Memory B cell (primary cell): ENCODE results near the gene RNASE13.
"Not testable (repeated sequence)": the region's sequence is repeated elsewhere in the genome, so short reads cannot be mapped to it uniquely, and the experiment has no call there.

ENCODE experiments used
- ATAC-seq: fragments of 150-1000 bp; cut with Tn5 transposase; 2 replicates; pipeline ENCODE4 v1.10.0; 2021; ENCODE audit warnings: low read depth, mild to moderate bottlenecking, moderate library complexity
- DNase-seq, 2 donors: peaks; one replicate each; pipeline ENCODE4 v3.0.0; 2022; ENCODE audit warnings: low spot score in 2 of 2
- H3K27ac Mint-ChIP-seq: one replicate; pipeline ENCODE4 v1.8.0; 2022; ENCODE audit warnings: mild to moderate bottlenecking, moderate library complexity, mixed read lengths
- H3K27me3 Mint-ChIP-seq: one replicate; pipeline ENCODE4 v1.8.0; 2022; ENCODE audit warnings: mixed read lengths
- H3K36me3 Mint-ChIP-seq: one replicate; pipeline ENCODE4 v1.8.0; 2022; ENCODE audit warnings: mild to moderate bottlenecking, mixed read lengths
- H3K4me1 Mint-ChIP-seq: one replicate; pipeline ENCODE4 v1.8.0; 2022; ENCODE audit warnings: mixed read lengths
- H3K4me3 Mint-ChIP-seq: one replicate; pipeline ENCODE4 v1.8.0; 2022; ENCODE audit warnings: mild to moderate bottlenecking, moderate library complexity, mixed read lengths
- H3K9me3 Mint-ChIP-seq: one replicate; pipeline ENCODE4 v1.8.0; 2022; ENCODE audit warnings: mixed read lengths

Gene RNASE13

DNA sequence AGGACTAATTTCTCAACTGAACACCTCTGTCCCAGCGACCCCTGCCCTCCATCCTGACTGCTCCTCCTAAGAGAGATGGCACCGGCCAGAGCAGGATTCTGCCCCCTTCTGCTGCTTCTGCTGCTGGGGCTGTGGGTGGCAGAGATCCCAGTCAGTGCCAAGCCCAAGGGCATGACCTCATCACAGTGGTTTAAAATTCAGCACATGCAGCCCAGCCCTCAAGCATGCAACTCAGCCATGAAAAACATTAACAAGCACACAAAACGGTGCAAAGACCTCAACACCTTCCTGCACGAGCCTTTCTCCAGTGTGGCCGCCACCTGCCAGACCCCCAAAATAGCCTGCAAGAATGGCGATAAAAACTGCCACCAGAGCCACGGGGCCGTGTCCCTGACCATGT lies 8.3 kb upstream of the RNASE13 start:
- no peak overlapping the region for H3K27ac Mint-ChIP-seq
- no peaks in the 10 kb centered on the region for H3K9me3 Mint-ChIP-seq
- peaks cover 23% of the 10 kb centered on the region for H3K27me3 Mint-ChIP-seq
- ATAC-seq: no peak
- no peaks in the 10 kb centered on the region for H3K4me1 Mint-ChIP-seq
- no peak for DNase-seq
- H3K4me3 Mint-ChIP-seq: no peak overlapping the region
- H3K36me3 Mint-ChIP-seq: no peaks in the 10 kb centered on the region

DNA sequence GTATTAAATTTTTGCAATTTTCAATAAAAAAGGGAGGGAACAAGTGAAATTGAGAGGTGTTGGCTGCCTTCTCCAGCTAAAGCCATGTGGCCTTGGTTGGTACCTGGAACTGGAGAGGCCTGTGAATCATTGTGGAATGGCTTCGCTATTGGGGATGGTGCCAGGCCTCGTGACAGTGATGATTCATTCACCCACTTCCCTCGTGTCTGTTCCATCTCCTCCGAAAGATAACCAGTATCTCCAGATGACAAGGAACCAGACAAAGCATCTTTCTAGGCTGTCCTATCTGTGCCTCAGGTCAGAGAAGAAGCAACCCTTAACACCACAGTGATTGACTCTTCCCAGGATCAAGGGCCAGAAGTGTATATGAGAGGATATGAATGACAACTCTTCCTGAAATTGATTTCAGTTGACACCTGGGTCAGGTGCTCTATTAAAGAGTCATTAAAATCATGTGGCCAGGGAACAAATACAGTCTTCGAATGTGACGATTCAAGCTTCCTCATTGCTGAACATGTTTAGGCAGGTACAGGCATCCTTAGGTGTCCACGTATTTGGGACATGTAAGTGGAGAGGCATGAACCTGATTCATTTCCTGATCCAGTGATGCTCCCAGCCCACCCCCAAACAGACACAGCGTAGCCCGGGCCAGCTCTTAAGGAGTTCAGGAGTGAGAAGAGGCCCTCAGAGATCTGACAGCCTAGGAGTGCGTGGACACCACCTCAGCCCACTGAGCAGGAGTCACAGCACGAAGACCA lies 7.2 kb upstream of the RNASE13 start, which contains the start of gene RNASE7:
RNASE7 (plus strand) TSS at position 687 of the 758 bp plus-strand sequence. CDS start 631 bp downstream, outside the sequence.
- ATAC-seq: no peak
- no peak within 1 kb of the TSS for H3K4me3 Mint-ChIP-seq
- H3K27ac Mint-ChIP-seq: no peak within 1 kb of the TSS
- no peaks in the 10 kb centered on the region for H3K4me1 Mint-ChIP-seq
- DNase-seq: no peak
- H3K9me3 Mint-ChIP-seq: no peaks in the 10 kb centered on the region
- no peaks in the 10 kb centered on the region for H3K36me3 Mint-ChIP-seq
- peaks cover 25% of the 10 kb centered on the region for H3K27me3 Mint-ChIP-seq

DNA sequence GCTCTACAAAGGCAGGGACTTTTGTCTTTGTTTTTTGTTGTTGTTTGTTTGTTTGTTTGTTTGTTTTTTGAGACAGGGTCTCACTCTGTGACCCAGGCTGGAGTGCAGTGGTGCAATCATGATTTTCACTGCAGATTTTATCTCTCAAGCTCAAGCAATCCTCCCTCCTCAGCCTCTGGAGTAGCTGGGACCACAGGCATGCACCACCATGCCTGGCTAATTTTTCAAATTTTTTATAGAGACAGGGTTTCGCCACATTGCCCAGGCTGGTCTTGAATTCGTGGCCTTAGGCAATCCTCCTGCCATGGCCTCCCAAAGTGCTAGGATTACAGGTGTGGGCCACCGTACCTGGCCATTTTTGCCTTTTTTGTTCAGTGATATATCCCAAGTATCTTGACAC lies 6.3 kb upstream of the RNASE13 start:
- H3K27ac Mint-ChIP-seq, DNase-seq, H3K4me3 Mint-ChIP-seq, H3K9me3 Mint-ChIP-seq, ATAC-seq, H3K4me1 Mint-ChIP-seq, H3K36me3 Mint-ChIP-seq: not testable (repeated sequence)
- H3K27me3 Mint-ChIP-seq: peaks cover 26% of the 10 kb centered on the region

DNA sequence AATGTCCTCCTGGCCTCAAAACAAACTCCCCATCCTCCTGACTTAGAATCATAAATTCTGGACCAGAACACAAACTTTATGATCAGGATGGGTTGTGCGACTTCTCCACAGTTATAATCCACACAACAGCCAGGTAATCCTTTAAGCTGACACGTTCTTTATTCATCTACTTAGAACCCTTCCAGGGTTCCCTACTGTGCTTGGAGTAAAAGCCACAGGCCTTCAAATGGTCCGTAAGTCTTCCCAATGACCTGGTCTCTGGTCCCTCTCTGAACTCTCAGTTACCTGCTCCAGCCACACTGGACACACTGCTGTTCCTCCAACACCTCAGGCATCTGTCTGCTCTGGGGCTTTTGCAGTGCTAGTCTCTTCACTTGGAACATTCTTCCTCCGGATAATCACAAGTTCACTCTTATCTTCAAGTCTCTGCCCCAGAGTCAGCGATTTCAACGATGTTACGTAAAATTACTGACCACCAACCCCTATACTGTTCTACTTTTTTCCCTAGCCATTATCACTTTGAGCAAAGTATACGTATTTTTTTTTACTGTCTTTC lies 5.8 kb upstream of the RNASE13 start:
- Mint-ChIP-seq H3K9me3 (no peaks in the 10 kb centered on the region), H3K27me3 (peaks cover 26% of the 10 kb centered on the region), H3K27ac (no peak overlapping the region), H3K4me1 (no peaks in the 10 kb centered on the region), H3K36me3 (no peaks in the 10 kb centered on the region), H3K4me3 (no peak overlapping the region)
- no peak for ATAC-seq
- no peak for DNase-seq

DNA sequence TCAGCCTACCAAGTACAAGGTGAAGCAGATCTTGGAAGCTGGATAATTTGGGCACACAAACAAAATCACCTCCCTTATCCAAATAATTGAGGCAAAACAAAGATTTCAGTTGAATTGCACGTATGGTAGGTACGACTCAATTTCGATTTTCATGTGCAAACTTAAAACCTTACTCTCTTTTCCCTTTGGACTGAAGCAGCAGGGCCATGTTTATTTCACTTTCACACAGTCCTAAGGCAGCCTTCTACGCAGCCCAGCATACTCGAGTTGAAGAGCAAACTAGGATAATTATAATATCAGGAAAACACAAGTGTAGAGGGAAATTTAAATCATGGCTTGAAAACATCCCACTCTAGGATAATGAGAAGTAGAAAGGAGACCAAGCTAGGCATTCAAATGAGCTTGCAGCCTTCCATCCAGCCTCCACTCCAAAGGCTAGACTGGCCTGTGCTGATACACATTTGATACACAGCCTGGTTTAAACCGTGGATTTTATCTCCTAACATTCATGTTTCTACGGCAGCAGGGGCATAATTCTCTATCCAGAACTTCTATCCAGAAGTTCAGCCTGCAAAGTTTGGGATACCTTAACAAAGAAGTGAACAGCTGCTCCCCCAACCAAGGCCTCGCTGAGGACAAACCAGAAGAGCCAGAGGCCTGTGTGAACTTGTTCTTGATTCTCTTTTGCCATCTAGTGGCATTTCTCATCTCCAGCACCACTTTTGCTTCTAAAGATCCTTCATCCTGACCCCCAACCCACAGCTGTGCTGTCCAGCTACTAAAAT lies 5.2 kb upstream of the RNASE13 start:
- no peak overlapping the region for H3K4me3 Mint-ChIP-seq
- no peak overlapping the region for H3K27ac Mint-ChIP-seq
- DNase-seq: peak in 1 of 2 donors; percentile 13
- no peaks in the 10 kb centered on the region for H3K4me1 Mint-ChIP-seq
- peak; percentile 80 for ATAC-seq
- peaks cover 23% of the 10 kb centered on the region for H3K27me3 Mint-ChIP-seq
- H3K9me3 Mint-ChIP-seq: no peaks in the 10 kb centered on the region
- H3K36me3 Mint-ChIP-seq: no peaks in the 10 kb centered on the region

DNA sequence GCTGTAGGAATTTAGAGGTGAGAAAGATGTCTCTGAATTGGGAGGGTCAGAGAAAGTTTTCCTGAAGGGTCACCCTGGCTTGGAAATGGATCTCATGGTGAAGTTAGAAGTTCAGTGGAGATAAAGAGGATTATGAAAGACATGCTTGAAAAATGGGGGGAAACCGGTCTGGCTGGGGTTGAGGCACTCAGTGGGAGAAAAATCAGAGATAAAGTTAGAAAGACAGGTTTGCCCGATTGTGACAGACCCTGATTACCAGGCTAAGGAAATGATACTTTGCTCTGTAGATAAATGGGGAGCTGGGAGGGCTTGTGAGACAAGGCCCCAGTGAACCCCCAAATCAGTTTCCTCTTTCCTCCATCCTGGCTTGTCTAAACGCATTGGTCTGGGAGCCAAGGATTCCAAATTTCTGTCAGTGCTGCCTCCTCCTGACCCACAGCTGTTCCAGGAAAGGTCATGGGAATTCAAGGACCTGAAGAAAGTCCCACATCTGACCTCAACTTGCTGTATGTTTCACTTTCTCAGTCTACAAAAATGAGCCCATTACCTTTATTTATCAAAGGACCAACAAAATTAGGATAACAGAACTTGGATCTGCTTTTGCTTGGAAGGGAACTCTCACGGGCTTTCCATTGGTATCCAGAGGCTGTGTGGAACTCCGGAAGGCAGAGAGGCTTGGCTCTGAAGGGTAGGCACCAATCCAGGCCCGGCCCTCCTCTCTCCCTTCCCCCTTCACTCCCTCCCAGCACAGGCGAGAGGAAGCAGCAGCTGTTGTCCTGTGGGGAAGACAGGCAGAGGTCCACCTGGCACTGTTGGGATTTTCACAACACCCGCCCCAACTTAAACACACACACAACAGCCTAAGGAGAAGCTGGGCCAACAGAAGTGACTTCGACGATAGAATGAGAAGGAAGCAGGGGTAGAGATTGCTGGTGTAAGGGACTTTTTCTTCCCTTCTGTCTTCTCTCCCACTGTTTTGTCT lies 4.1 kb upstream of the RNASE13 start:
- Mint-ChIP-seq H3K36me3 (no peaks in the 10 kb centered on the region), H3K27ac (no peak overlapping the region), H3K9me3 (no peaks in the 10 kb centered on the region), H3K4me3 (no peak overlapping the region), H3K4me1 (no peaks in the 10 kb centered on the region), H3K27me3 (peaks cover 19% of the 10 kb centered on the region)
- DNase-seq: no peak
- no peak for ATAC-seq

DNA sequence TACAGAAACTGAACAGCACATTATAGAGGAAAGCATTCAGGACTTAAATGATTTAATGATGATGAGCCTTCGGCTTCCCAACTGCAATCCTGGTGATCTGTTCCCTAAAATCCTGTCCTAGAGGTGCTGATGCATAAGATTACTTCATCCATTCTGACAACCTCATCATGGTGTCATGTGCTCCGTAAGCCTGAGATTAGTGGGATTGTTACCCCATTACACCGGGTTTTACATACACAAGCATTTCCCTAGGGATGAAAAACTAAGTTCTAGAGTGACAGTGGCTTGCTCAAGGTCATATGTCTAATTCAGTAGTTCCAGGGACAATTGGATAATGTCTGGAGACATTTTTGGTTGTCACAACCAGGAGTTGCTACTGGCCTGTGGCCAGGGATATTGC lies 2.5 kb upstream of the RNASE13 start:
- Mint-ChIP-seq H3K36me3 (no peaks in the 10 kb centered on the region), H3K9me3 (no peaks in the 10 kb centered on the region), H3K4me1 (no peaks in the 10 kb centered on the region), H3K27me3 (peaks cover 12% of the 10 kb centered on the region), H3K27ac (no peak overlapping the region), H3K4me3 (no peak overlapping the region)
- ATAC-seq: no peak
- DNase-seq: no peak

DNA sequence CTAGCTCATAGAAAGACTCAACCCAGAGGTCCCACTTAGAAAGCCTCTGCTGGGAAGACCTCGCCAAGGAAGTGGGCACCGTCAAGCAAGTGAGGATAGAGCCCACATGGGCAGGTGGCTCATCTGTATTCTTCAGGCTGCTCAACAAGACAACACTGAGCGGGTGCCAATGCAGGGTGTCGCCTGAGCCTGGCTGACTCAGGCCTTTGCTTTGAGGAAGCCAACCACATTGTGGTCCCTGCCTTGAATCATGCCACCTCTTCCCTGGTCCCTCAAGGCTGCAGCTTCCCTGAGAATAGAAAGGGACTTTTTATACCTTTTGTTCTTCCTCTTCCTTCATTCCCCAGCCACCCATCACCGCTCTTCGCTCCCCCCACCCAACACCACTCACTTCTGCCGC lies 2.1 kb upstream of the RNASE13 start:
- no peak overlapping the region for H3K4me3 Mint-ChIP-seq
- H3K27me3 Mint-ChIP-seq: peaks cover 10% of the 10 kb centered on the region
- no peak overlapping the region for H3K27ac Mint-ChIP-seq
- DNase-seq (no peak), ATAC-seq (no peak)
- H3K4me1 Mint-ChIP-seq: no peaks in the 10 kb centered on the region
- H3K36me3 Mint-ChIP-seq: no peaks in the 10 kb centered on the region
- H3K9me3 Mint-ChIP-seq: no peaks in the 10 kb centered on the region

DNA sequence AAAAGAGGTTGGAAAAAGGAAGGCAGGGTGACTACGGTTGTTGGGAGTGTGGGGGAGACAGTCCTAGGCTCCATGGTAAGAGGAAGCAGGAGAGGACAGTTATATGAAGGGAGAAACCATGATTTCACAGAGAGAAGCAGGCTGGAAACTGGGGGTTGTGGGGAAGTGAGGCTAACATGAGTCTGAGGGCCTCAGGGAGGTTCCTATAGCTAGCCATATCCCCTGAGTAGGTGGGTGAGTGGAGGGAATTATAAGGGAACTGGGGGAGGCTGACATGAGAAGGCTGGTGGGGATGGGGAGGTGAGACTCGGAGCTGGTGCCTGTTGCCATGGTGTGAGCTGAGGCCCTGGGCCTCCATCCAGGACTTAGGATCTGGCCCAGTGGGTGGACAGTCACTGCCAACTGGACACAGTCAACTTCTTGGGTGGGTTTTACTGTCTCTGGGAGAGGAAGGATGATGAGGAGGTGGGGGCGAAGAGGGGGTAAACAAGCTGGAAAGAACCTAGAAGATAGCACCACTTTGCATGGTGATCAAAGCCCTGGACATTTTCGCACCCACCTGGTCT lies 1.4 kb downstream of the RNASE13 start:
- peaks cover 8% of the 10 kb centered on the region for H3K27me3 Mint-ChIP-seq
- H3K9me3 Mint-ChIP-seq: no peaks in the 10 kb centered on the region
- H3K4me3 Mint-ChIP-seq: no peak overlapping the region
- no peaks in the 10 kb centered on the region for H3K4me1 Mint-ChIP-seq
- no peak for DNase-seq
- H3K27ac Mint-ChIP-seq: no peak overlapping the region
- H3K36me3 Mint-ChIP-seq: no peaks in the 10 kb centered on the region
- no peak for ATAC-seq

DNA sequence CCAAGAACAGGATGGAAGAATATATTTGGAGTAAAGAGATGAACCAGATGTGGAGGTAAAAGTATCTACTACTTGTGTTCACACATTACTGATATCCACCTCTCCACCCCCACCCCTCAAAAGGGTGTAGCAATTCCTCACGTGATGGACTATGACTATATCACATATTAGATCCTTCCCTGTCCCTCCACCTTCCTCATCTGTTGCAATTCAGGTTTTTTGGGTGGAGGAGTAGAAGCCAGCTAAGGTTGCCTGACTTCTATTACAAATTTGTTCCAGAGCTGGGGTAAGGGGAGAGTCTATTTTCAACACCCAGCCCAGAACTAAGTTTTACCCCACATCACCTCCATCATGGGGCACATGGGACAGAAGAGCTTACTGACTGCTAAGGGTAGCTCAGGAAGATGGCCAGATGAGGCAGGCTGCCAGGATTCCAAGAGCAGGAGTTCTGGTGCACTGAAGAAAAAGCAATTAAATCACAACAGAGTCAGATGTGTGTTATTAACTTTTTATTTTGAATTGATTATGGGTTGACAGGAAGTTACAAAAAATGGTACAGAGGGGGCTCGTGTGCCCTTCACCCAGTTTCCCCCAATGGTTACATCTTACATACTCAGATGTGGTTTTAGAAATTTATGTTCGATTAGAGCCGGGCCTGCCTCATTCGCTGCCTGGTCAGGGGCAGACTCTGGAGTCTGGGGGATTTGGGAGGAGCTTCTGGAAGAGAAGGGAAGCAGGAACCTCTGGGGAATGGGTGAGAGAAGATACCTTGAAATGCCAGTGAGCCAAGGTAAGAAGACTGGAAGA lies 2.1 kb downstream of the RNASE13 start:
- Mint-ChIP-seq H3K27me3 (peaks cover 4% of the 10 kb centered on the region), H3K4me3 (no peak overlapping the region), H3K36me3 (no peaks in the 10 kb centered on the region), H3K4me1 (no peaks in the 10 kb centered on the region), H3K9me3 (no peaks in the 10 kb centered on the region), H3K27ac (no peak overlapping the region)
- DNase-seq (no peak), ATAC-seq (no peak)

DNA sequence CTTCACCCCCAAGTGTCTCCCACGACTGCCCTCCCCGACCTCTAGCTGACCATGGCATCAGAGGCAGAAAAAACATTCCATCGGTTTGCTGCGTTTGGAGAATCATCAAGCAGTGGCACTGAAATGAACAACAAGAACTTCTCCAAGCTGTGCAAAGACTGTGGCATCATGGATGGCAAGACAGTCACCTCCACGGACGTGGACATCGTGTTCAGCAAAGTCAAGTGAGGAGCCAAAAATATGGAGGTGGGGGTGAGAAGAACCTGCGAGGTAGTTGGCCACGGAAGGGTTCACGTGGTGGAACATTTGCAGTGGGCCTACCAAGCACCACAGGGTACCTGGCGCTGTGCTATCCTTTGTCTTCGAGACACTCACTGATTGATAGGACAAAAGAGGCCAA lies 4.1 kb downstream of the RNASE13 start:
- DNase-seq: no peak
- no peak for ATAC-seq
- H3K9me3 Mint-ChIP-seq: no peaks in the 10 kb centered on the region
- H3K4me3 Mint-ChIP-seq: no peak overlapping the region
- H3K27ac Mint-ChIP-seq: no peak overlapping the region
- H3K36me3 Mint-ChIP-seq: no peaks in the 10 kb centered on the region
- H3K4me1 Mint-ChIP-seq: no peaks in the 10 kb centered on the region
- H3K27me3 Mint-ChIP-seq: peaks cover 3% of the 10 kb centered on the region

DNA sequence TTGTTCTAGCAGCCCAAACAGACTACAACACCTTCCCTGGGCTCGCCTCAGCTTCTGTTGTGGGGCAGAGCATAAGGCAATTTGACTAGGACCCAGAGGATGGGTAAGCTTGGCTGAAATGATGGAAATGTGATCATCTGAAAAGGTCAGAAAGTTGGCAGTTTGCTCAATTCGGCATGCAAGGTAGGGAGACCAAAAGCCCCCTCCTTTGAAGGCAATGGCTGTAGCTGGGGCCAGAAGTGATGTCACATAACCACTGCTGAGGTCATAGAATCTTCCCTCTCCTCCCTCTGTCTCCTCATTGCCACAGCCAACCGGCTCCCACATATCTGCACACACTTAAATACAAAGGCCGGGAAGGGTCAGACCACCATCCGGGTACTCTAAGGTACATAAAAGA lies 4.7 kb downstream of the RNASE13 start, which contains the start of gene TPPP2:
TPPP2 (plus strand) TSS at position 301 of the 400 bp plus-strand sequence. CDS start 365 bp downstream, outside the sequence.
- peaks cover 2% of the 10 kb centered on the region for H3K4me1 Mint-ChIP-seq
- no peaks in the 10 kb centered on the region for H3K9me3 Mint-ChIP-seq
- H3K27me3 Mint-ChIP-seq: peaks cover 3% of the 10 kb centered on the region
- no peak within 1 kb of the TSS for H3K27ac Mint-ChIP-seq
- DNase-seq (no peak), ATAC-seq (no peak)
- no peak within 1 kb of the TSS for H3K4me3 Mint-ChIP-seq
- no peaks in the 10 kb centered on the region for H3K36me3 Mint-ChIP-seq

DNA sequence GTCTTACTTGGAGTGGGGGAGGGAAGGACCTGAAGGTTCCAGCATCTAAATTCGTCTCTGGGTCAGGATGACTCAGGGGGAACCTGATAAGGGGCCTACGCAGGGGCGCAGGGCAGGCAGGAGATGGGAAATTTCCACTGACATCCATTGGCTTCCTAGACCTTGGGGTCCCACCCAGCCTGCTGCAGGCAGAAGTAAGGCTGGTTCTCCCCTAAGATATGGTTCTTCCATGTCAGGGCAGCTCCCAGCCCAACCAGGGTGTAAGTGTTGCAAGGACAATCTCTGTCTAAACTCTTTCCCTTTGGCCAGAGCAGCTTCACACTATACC lies 7.7 kb downstream of the RNASE13 start:
- no peak overlapping the region for H3K27ac Mint-ChIP-seq
- H3K36me3 Mint-ChIP-seq: no peaks in the 10 kb centered on the region
- peaks cover 11% of the 10 kb centered on the region for H3K4me1 Mint-ChIP-seq
- H3K27me3 Mint-ChIP-seq: peaks cover 9% of the 10 kb centered on the region
- ATAC-seq: no peak
- no peak for DNase-seq
- H3K9me3 Mint-ChIP-seq: no peaks in the 10 kb centered on the region
- no peak overlapping the region for H3K4me3 Mint-ChIP-seq
